Measurements from ENCODE around the gene MCL1. TPM values are rescaled to one million over a fixed set of nuclear protein-coding genes. Genes with fewer than 3 reads are reported as not detected.
A peak's percentile ranks its signal among the peaks of the same experiment; 100 is the strongest.

Gene MCL1
- total and polyA plus RNA-seq, 2 of the 13 experiments (the other 11 are each of a cell fraction or from before 2014, with no cell fraction given), result 69.5 to 125 TPM

DNA sequence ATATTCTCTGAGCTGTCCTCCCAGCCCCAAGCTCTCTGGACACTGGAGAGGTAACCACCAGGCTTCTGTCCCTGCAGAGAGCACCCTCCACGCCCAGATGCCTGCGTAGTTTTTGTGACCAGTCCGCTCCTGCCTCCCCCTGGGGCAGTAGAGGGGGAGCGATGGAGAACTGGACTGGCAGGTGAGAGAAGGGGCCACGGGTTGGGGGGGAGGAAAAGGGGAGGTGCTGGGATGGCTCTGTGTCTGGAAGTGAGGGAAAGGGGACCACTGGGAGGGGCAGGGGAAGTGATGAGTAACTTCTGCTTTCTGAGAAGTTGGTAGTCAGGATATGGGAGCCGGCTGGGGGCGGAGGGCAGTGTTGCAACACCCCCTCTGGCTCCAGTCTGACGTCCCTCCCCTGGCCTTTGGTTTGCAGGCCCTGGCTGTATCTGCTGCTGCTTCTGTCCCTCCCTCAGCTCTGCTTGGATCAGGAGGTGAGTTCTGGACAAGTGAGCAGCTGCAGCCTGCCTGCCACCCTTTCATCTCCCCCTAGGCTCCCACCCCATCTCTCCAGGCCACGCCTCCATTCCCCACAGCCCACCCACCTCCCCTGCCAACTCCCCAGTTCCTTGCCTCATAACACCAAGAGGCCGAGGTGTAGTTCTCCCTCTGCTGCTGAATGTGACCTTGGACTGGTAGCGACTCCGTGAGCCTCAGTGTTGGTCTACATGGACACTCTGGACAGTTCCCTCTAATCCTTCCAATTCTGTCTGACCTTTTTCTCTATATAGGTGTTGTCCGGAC is 27.1 kb downstream of the MCL1 start (continued):
- TF ChIP-seq ZNF24 (IDR thresholded peaks at IDR 0.05) (no peak), ZNF337 (CRISPR knock-in tag; IDR thresholded peaks at IDR 0.05; ENCODE audit: borderline replicate concordance, low read depth) (0 out of 2 replicates have a peak, but pooled peaks have one; percentile 19), ZNF782 (CRISPR knock-in tag; IDR thresholded peaks at IDR 0.05; ENCODE audit: borderline replicate concordance) (0 out of 2 replicates have a peak, but pooled peaks have one; percentile 22), EED (CRISPR knock-in tag; IDR thresholded peaks at IDR 0.05) (0 out of 2 replicates have a peak, but pooled peaks have one; percentile 62), ZNF263 (CRISPR knock-in tag; IDR thresholded peaks at IDR 0.05) (0 out of 2 replicates have a peak, but pooled peaks have one; percentile 14), TAF15 (IDR thresholded peaks at IDR 0.05; ENCODE audit: low read depth, low read length, poor library complexity, severe bottlenecking) (no peak), PAF1 (CRISPR knock-in tag; IDR thresholded peaks at IDR 0.05) (no peak), SALL2 (CRISPR knock-in tag; IDR thresholded peaks at IDR 0.05) (no peak), ZSCAN9 (CRISPR knock-in tag; IDR thresholded peaks at IDR 0.05; ENCODE audit: borderline replicate concordance) (no peak), REPIN1 (CRISPR knock-in tag; IDR thresholded peaks at IDR 0.05; ENCODE audit: borderline replicate concordance, low read depth) (no peak), ZBTB8A (CRISPR knock-in tag; IDR thresholded peaks at IDR 0.05; ENCODE audit: borderline replicate concordance, low read depth) (no peak), ZNF790 (CRISPR knock-in tag; IDR thresholded peaks at IDR 0.05; ENCODE audit: borderline replicate concordance) (no peak), HNF4A (CRISPR knock-in tag; IDR thresholded peaks at IDR 0.05) (peak; percentile 65), BRD4 (CRISPR knock-in tag; IDR thresholded peaks at IDR 0.05) (no peak), ZNF547 (CRISPR knock-in tag; IDR thresholded peaks at IDR 0.05) (0 out of 2 replicates have a peak, but pooled peaks have one; percentile 11), NFRKB (IDR thresholded peaks at IDR 0.05) (no peak), PPARG (CRISPR knock-in tag; conservative IDR thresholded peaks at IDR 0.05) (peak; percentile 79), MEIS2 (CRISPR knock-in tag; IDR thresholded peaks at IDR 0.05) (peak; percentile 78; the same call in 1 of the 2 replicates), ZNF205 (CRISPR knock-in tag; IDR thresholded peaks at IDR 0.05) (peak; percentile 48; the same call in 1 of the 2 replicates)
- TF ChIP-seq, protein P1, sequence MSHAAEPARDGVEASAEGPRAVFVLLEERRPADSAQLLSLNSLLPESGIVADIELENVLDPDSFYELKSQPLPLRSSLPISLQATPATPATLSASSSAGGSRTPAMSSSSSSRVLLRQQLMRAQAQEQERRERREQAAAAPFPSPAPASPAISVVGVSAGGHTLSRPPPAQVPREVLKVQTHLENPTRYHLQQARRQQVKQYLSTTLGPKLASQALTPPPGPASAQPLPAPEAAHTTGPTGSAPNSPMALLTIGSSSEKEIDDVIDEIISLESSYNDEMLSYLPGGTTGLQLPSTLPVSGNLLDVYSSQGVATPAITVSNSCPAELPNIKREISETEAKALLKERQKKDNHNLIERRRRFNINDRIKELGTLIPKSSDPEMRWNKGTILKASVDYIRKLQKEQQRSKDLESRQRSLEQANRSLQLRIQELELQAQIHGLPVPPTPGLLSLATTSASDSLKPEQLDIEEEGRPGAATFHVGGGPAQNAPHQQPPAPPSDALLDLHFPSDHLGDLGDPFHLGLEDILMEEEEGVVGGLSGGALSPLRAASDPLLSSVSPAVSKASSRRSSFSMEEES (CRISPR knock-in tag; IDR thresholded peaks at IDR 0.05), result no peak
- TF ChIP-seq, protein P2, sequence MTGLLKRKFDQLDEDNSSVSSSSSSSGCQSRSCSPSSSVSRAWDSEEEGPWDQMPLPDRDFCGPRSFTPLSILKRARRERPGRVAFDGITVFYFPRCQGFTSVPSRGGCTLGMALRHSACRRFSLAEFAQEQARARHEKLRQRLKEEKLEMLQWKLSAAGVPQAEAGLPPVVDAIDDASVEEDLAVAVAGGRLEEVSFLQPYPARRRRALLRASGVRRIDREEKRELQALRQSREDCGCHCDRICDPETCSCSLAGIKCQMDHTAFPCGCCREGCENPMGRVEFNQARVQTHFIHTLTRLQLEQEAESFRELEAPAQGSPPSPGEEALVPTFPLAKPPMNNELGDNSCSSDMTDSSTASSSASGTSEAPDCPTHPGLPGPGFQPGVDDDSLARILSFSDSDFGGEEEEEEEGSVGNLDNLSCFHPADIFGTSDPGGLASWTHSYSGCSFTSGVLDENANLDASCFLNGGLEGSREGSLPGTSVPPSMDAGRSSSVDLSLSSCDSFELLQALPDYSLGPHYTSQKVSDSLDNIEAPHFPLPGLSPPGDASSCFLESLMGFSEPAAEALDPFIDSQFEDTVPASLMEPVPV (CRISPR knock-in tag; IDR thresholded peaks at IDR 0.05), result no peak
- TF ChIP-seq, protein P3, sequence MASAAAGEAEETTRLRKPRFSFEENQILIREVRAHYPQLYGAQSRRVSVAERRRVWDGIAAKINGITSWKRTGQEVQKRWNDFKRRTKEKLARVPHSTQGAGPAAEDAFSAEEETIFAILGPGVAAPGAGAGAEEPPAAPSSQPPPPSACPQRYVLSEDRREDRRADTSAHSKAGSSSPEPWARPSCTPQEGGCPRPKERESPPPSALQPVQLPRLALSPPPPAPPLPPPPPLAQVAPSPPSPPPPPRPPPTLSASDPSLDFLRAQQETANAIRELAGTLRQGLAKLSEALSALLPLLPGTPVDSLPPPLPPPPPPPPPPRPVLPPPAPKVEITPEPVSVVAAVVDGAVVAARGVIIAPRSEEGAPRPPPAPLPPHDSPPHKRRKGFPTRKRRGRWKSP (CRISPR knock-in tag; IDR thresholded peaks at IDR 0.05), result no peak
- TF ChIP-seq, protein P4, sequence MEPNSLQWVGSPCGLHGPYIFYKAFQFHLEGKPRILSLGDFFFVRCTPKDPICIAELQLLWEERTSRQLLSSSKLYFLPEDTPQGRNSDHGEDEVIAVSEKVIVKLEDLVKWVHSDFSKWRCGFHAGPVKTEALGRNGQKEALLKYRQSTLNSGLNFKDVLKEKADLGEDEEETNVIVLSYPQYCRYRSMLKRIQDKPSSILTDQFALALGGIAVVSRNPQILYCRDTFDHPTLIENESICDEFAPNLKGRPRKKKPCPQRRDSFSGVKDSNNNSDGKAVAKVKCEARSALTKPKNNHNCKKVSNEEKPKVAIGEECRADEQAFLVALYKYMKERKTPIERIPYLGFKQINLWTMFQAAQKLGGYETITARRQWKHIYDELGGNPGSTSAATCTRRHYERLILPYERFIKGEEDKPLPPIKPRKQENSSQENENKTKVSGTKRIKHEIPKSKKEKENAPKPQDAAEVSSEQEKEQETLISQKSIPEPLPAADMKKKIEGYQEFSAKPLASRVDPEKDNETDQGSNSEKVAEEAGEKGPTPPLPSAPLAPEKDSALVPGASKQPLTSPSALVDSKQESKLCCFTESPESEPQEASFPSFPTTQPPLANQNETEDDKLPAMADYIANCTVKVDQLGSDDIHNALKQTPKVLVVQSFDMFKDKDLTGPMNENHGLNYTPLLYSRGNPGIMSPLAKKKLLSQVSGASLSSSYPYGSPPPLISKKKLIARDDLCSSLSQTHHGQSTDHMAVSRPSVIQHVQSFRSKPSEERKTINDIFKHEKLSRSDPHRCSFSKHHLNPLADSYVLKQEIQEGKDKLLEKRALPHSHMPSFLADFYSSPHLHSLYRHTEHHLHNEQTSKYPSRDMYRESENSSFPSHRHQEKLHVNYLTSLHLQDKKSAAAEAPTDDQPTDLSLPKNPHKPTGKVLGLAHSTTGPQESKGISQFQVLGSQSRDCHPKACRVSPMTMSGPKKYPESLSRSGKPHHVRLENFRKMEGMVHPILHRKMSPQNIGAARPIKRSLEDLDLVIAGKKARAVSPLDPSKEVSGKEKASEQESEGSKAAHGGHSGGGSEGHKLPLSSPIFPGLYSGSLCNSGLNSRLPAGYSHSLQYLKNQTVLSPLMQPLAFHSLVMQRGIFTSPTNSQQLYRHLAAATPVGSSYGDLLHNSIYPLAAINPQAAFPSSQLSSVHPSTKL (CRISPR knock-in tag; IDR thresholded peaks at IDR 0.05), result peak; percentile 79
